HCT116 (cell line): ENCODE data around the gene PRDM12. TPM values are rescaled to one million over a fixed set of nuclear protein-coding genes. Genes with fewer than 3 reads are reported as not detected.

Experiments
- ATAC-seq: fragments of 200-7000 bp; cut with Tn5 transposase; 2 replicates; pipeline ENCODE4 v1.9.1; 2020; ENCODE audit warnings: mild to moderate bottlenecking, moderate library complexity
- BruUV-seq: library from RNA; stranded (reverse); fragments of 400-500 nt; replicated peaks from 2 replicates; lab custom pipeline; 2021; lab: Mats Ljungman, UMichigan
- CTCF ChIA-PET: fragments of 300-600 bp; sonication (Branson Sonifier 250); formaldehyde crosslinking; loops from one replicate; lab custom pipeline; 2021; ENCODE audit warnings: antibody characterized with exemption; lab: Charles Lee
- POLR2A ChIA-PET: fragments of 300-600, 350-600 bp; sonication (Branson Sonifier 250); formaldehyde crosslinking; loops from one replicate; lab custom pipeline; 2021; ENCODE audit warnings: antibody characterized with exemption; lab: Charles Lee
- RAD21 ChIA-PET, 2 experiments: fragments of 300-600 bp; sonication (Branson Sonifier 250); formaldehyde crosslinking; loops; one replicate each; lab custom pipeline; 2023; ENCODE audit warnings: low total read pairs in 2 of 2; ENCODE audit not compliant: uncharacterized antibody in 2 of 2, unreplicated experiment in 2 of 2, low non-redundant PET in 1 of 2; lab: Charles Lee
- DNase-seq: peaks from one replicate; pipeline ENCODE4 v3.0.0-alpha.2; 2010; ENCODE audit warnings: low read depth, low spot score
- H2AFZ ChIP-seq: fragments of 200-600 bp; shearing (Covaris generic), sonication (generic); 2 replicates; pipeline ENCODE4 v1.6.1; 2017; ENCODE audit warnings: low read depth, mixed run types, mixed read lengths, antibody characterized with exemption, low read length; ENCODE audit not compliant: poor library complexity, severe bottlenecking
- H3K27ac ChIP-seq: 2 replicates; pipeline ENCODE4 v1.5.1; 2012; ENCODE audit warnings: low read depth, low read length
- H3K27me3 ChIP-seq: fragments of 200-600 bp; sonication (generic); 2 replicates; pipeline ENCODE4 v1.6.1; 2016; ENCODE audit warnings: mixed run types, low read length, mixed read lengths; ENCODE audit not compliant: insufficient read depth
- H3K36me3 ChIP-seq, 2 experiments: fragments of 200-500 bp in 1 of 2; fragments of 200-600 bp in 1 of 2; sonication (Bioruptor generic) in 1 of 2; sonication (generic) in 1 of 2; 2 replicates each; pipeline versions ENCODE4 v1.5.1 to v1.6.1; 2014 to 2016; ENCODE audit warnings: low read length in 2 of 2, inconsistent platforms in 1 of 2, mixed read lengths in 1 of 2, mixed run types in 1 of 2; ENCODE audit not compliant: insufficient read depth in 2 of 2, control insufficient read depth in 1 of 2
- H3K4me1 ChIP-seq, 2 experiments: fragments of 200-600 bp in 1 of 2; sonication (generic) in 1 of 2; 2 replicates each; pipeline versions ENCODE4 v1.5.1 to v1.6.1; 2012 to 2017; ENCODE audit warnings: low read length in 2 of 2, inconsistent platforms in 1 of 2, mild to moderate bottlenecking in 1 of 2, mixed read lengths in 1 of 2, mixed run types in 1 of 2, moderate library complexity in 1 of 2; ENCODE audit not compliant: insufficient read depth in 2 of 2, control insufficient read depth in 1 of 2
- H3K4me2 ChIP-seq: fragments of 200-600 bp; sonication (generic); 2 replicates; pipeline ENCODE4 v1.6.1; 2017; ENCODE audit warnings: mixed run types, low read length, mixed read lengths
- H3K4me3 ChIP-seq, 2 experiments: fragments of 200-600 bp in 1 of 2; sonication (generic) in 1 of 2; replicated peaks in 1 of 2; 2 replicates each; pipeline ENCODE4 v1.5.1; 2011 to 2016; ENCODE audit warnings: low read length in 2 of 2, control low read depth in 1 of 2, low read depth in 1 of 2, mild to moderate bottlenecking in 1 of 2, mixed read lengths in 1 of 2, mixed run types in 1 of 2
- H3K79me2 ChIP-seq: fragments of 200-600 bp; sonication (generic); 2 replicates; pipeline ENCODE4 v1.6.1; 2017; ENCODE audit warnings: mild to moderate bottlenecking, mixed run types, low read length, moderate library complexity, mixed read lengths; ENCODE audit not compliant: insufficient read depth
- H3K9ac ChIP-seq: fragments of 200-600 bp; sonication (generic); 2 replicates; pipeline ENCODE4 v1.6.1; 2016; ENCODE audit warnings: low read length, mixed read lengths
- H3K9me2 ChIP-seq: fragments of 200-600 bp; sonication (generic), shearing (Covaris generic); 2 replicates; pipeline ENCODE4 v1.6.1; 2017; ENCODE audit warnings: mixed run types, mild to moderate bottlenecking, moderate library complexity; ENCODE audit not compliant: insufficient read depth
- H3K9me3 ChIP-seq, 2 experiments: fragments of 200-500 bp in 1 of 2; fragments of 200-600 bp in 1 of 2; sonication (Bioruptor generic) in 1 of 2; sonication (generic) in 1 of 2; 2 replicates each; pipeline ENCODE4 v1.6.1; 2014 to 2017; ENCODE audit warnings: low read length in 2 of 2, mixed read lengths in 2 of 2, inconsistent platforms in 1 of 2, low read depth in 1 of 2, mild to moderate bottlenecking in 1 of 2, mixed run types in 1 of 2, moderate library complexity in 1 of 2; ENCODE audit not compliant: control insufficient read depth in 1 of 2, insufficient read depth in 1 of 2
- H4K20me1 ChIP-seq: fragments of 200-600 bp; sonication (generic), shearing (Covaris generic); 2 replicates; pipeline ENCODE4 v1.6.1; 2017; ENCODE audit warnings: mixed run types, mild to moderate bottlenecking, moderate library complexity; ENCODE audit not compliant: insufficient read depth
- EGR1 ChIP-seq: IDR thresholded peaks from 2 replicates; pipeline ENCODE4 v1.6.1; 2012; ENCODE audit warnings: low read depth
- EZH2 ChIP-seq: fragments of 200-600 bp; sonication (generic); IDR thresholded peaks from 2 replicates; pipeline ENCODE4 v1.6.1; 2017; ENCODE audit warnings: antibody characterized with exemption, mixed run types
- EZH2phosphoT487 ChIP-seq: fragments of 200-600 bp; IDR thresholded peaks from 2 replicates; pipeline ENCODE4 v1.6.1; 2018; ENCODE audit warnings: antibody characterized with exemption, borderline replicate concordance
- RAD21 ChIP-seq: IDR thresholded peaks from 2 replicates; pipeline ENCODE4 v1.6.1; 2012; ENCODE audit warnings: low read depth, mild to moderate bottlenecking
- ZFX ChIP-seq: fragments of 450-650 bp; IDR thresholded peaks from 2 replicates; pipeline ENCODE4 v1.6.1; 2017
- intact Hi-C: fragments of 100-400 bp; cut with micrococcal nuclease; formaldehyde crosslinking; loops from 2 replicates; pipeline ENCODE4 v1.10.0; 2022
- total RNA-seq: library from RNA; stranded (reverse); gene quantifications from one replicate; pipeline ENCODE4 v1.2.1, GENCODE V29; 2021; ENCODE audit not compliant: unreplicated experiment
- TF ChIP-seq, protein P1 (sequence below): IDR thresholded peaks from 2 replicates; pipeline ENCODE4 v1.6.1; 2012; ENCODE audit warnings: low read depth
- TF ChIP-seq, protein P2 (sequence below): IDR thresholded peaks from 2 replicates; pipeline ENCODE4 v1.6.1; 2011; ENCODE audit warnings: mild to moderate bottlenecking, low read length, moderate library complexity; ENCODE audit not compliant: insufficient replicate concordance; ENCODE audit errors: extremely low read depth

Gene PRDM12
- total RNA-seq, 1 experiment from 2014 or later = 0.54 TPM

DNA sequence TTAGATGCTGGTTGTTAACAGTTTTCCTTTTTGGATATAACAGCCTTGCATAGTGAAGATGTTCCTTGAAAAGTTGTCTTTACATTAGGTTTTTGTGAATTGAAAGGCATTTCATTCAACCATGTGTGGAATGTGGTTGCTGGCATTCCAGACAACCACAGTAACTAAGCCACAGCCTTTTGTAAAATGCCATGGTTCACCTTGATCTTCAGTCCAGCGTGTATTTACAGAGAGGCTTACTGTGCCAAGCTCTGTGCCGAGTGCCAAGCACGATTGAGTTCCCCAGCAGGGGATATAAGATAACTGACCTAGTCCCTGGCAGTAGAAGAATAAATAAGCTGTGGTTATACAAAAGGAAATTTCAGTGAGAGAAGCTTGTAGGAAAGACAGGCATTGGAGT lies 34.1 kb downstream of the PRDM12 start:
- no peaks in the 10 kb centered on the region for H3K27me3 ChIP-seq
- H3K27ac ChIP-seq = no peak overlapping the region; the same call in 1 of the 2 replicates
- H3K9ac ChIP-seq = no peak overlapping the region
- no peaks in the 10 kb centered on the region for H3K9me3 ChIP-seq
- DNase-seq (no peak), ATAC-seq (peak; percentile 18; the same call in 1 of the 2 replicates)
- TF ChIP-seq RAD21 (no peak), EZH2 (no peak), EZH2phosphoT487 (no peak), ZFX (no peak), EGR1 (no peak)
- TF ChIP-seq, protein P1, sequence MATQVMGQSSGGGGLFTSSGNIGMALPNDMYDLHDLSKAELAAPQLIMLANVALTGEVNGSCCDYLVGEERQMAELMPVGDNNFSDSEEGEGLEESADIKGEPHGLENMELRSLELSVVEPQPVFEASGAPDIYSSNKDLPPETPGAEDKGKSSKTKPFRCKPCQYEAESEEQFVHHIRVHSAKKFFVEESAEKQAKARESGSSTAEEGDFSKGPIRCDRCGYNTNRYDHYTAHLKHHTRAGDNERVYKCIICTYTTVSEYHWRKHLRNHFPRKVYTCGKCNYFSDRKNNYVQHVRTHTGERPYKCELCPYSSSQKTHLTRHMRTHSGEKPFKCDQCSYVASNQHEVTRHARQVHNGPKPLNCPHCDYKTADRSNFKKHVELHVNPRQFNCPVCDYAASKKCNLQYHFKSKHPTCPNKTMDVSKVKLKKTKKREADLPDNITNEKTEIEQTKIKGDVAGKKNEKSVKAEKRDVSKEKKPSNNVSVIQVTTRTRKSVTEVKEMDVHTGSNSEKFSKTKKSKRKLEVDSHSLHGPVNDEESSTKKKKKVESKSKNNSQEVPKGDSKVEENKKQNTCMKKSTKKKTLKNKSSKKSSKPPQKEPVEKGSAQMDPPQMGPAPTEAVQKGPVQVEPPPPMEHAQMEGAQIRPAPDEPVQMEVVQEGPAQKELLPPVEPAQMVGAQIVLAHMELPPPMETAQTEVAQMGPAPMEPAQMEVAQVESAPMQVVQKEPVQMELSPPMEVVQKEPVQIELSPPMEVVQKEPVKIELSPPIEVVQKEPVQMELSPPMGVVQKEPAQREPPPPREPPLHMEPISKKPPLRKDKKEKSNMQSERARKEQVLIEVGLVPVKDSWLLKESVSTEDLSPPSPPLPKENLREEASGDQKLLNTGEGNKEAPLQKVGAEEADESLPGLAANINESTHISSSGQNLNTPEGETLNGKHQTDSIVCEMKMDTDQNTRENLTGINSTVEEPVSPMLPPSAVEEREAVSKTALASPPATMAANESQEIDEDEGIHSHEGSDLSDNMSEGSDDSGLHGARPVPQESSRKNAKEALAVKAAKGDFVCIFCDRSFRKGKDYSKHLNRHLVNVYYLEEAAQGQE = no peak
- no peaks in the 10 kb centered on the region for H3K9me2 ChIP-seq
- intact Hi-C loops = no loop called here
- H3K4me3 ChIP-seq = no peak overlapping the region
- no peak overlapping the region for H2AFZ ChIP-seq
- H3K36me3 ChIP-seq = peaks cover 64 to 69% of the 10 kb centered on the region in 2 experiments
- H4K20me1 ChIP-seq = peaks cover 18% of the 10 kb centered on the region
- CTCF ChIA-PET = interaction anchor here (1.4 kb wide), 1 partner anchor 166 kb away, joined by 5 read pairs; no protein-coding TSS in a partner anchor
- H3K79me2 ChIP-seq = peaks cover 93% of the 10 kb centered on the region
- no peak overlapping the region for H3K4me2 ChIP-seq
- POLR2A ChIA-PET = no interaction called here
- peaks cover 3 to 17% of the 10 kb centered on the region in 2 experiments for H3K4me1 ChIP-seq
- RAD21 ChIA-PET = no interaction called here
- BruUV-seq = no TSS peak

DNA sequence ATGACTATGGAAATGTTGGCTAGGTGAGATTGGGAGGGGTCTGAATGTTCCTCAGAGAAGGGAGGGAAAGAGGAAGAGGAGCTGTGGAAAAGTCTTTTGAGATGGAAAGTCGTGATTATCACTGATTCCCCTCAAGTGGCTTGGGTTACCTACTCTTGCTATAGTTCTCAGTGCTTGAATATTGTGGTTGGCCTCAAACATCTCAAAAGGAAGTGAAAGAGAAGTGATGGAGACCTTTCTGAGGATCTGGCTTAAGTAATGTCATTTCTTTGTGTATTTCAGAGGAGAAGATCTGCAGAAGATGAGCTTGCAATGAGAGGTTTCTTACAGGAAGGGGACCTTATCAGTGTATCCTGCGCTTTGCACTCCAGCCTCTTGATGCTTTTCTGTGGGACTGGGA lies 34.7 kb downstream of the PRDM12 start:
- H2AFZ ChIP-seq = no peak overlapping the region
- no peak overlapping the region for H3K4me3 ChIP-seq
- H3K27me3 ChIP-seq = no peaks in the 10 kb centered on the region
- RAD21 ChIA-PET = no interaction called here
- TF ChIP-seq, protein P2, sequence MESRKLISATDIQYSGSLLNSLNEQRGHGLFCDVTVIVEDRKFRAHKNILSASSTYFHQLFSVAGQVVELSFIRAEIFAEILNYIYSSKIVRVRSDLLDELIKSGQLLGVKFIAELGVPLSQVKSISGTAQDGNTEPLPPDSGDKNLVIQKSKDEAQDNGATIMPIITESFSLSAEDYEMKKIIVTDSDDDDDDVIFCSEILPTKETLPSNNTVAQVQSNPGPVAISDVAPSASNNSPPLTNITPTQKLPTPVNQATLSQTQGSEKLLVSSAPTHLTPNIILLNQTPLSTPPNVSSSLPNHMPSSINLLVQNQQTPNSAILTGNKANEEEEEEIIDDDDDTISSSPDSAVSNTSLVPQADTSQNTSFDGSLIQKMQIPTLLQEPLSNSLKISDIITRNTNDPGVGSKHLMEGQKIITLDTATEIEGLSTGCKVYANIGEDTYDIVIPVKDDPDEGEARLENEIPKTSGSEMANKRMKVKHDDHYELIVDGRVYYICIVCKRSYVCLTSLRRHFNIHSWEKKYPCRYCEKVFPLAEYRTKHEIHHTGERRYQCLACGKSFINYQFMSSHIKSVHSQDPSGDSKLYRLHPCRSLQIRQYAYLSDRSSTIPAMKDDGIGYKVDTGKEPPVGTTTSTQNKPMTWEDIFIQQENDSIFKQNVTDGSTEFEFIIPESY = no peak
- no peak for DNase-seq
- H4K20me1 ChIP-seq = peaks cover 19% of the 10 kb centered on the region
- H3K4me2 ChIP-seq = no peak overlapping the region
- POLR2A ChIA-PET = no interaction called here
- H3K4me1 ChIP-seq = peaks cover 3 to 17% of the 10 kb centered on the region in 2 experiments
- no peak for ATAC-seq
- H3K9me3 ChIP-seq = no peaks in the 10 kb centered on the region
- no TSS peak for BruUV-seq
- H3K9ac ChIP-seq = no peak overlapping the region
- intact Hi-C loops = no loop called here
- peaks cover 70 to 74% of the 10 kb centered on the region in 2 experiments for H3K36me3 ChIP-seq
- CTCF ChIA-PET = interaction anchor here (1.4 kb wide), 1 partner anchor 165 kb away, joined by 5 read pairs; no protein-coding TSS in a partner anchor
- H3K79me2 ChIP-seq = peaks cover 93% of the 10 kb centered on the region
- no peaks in the 10 kb centered on the region for H3K9me2 ChIP-seq
- no peak overlapping the region for H3K27ac ChIP-seq
